ENCODE measurements around the gene PCMTD2. TPM values are rescaled to one million over a fixed set of nuclear protein-coding genes. Genes with fewer than 3 reads are reported as not detected.
"Not testable (repeated sequence)": the region's sequence is repeated elsewhere in the genome, so short reads cannot be mapped to it uniquely, and the experiment has no call there.

PCMTD2 gene
- total and polyA plus RNA-seq, 4 experiments from 2014 or later: 52.5 to 196 (median 149) TPM

- Histone ChIP-seq H3K27ac (ENCODE audit: low read depth, low read length) (no peak overlapping the region), H3K36me3 (ENCODE audit: insufficient read depth, low read length) (no peaks in the 10 kb centered on the region), H3K9me3 (ENCODE audit: control insufficient read depth in 1 of 2, low read length in 2 of 2) (no peaks in the 10 kb centered on the region), H3K4me1 (ENCODE audit: insufficient read depth, low read length) (peaks cover 4% of the 10 kb centered on the region), H3K27me3 (ENCODE audit: insufficient read depth, low read length) (no peaks in the 10 kb centered on the region), H3K4me3 (ENCODE audit: low read length in 2 of 2) (no peak overlapping the region)
- POLR2A ChIA-PET (ENCODE audit: partially characterized antibody): no interaction called here
- Mint-ChIP-seq H3K4me1 (peaks cover 11 to 28% (median 20%) of the 10 kb centered on the region in 4 donors), H3K27me3 (no peaks in the 10 kb centered on the region), H3K36me3 (no peaks in the 10 kb centered on the region), H3K27ac (peak overlapping the region in 2 of 7 donors; percentile 54 to 55), H3K9me3 (no peaks in the 10 kb centered on the region), H3K4me3 (no peak overlapping the region)
- no peak for DNase-seq
- CTCF ChIA-PET (ENCODE audit: partially characterized antibody): no interaction called here
- intact Hi-C loops (cut with micrococcal nuclease): no loop called here
Observed at GRCh38 chr20:64234291-64234791, 21.2 kb upstream of the PCMTD2 start.

- H3K4me3 Mint-ChIP-seq; POLR2A ChIA-PET (ENCODE audit: partially characterized antibody); H3K27ac Mint-ChIP-seq; H3K4me1 ChIP-seq (ENCODE audit: insufficient read depth, low read length); H3K36me3 ChIP-seq (ENCODE audit: insufficient read depth, low read length); H3K9me3 Mint-ChIP-seq; intact Hi-C loops (cut with micrococcal nuclease); H3K36me3 Mint-ChIP-seq; H3K9me3 ChIP-seq (ENCODE audit: control insufficient read depth in 1 of 2, low read length in 2 of 2); H3K4me3 ChIP-seq (ENCODE audit: low read length in 2 of 2); DNase-seq; CTCF ChIA-PET (ENCODE audit: partially characterized antibody); H3K27ac ChIP-seq (ENCODE audit: low read depth, low read length); H3K27me3 ChIP-seq (ENCODE audit: insufficient read depth, low read length); H3K27me3 Mint-ChIP-seq: not testable (repeated sequence)
- H3K4me1 Mint-ChIP-seq: peaks cover 11 to 28% (median 17%) of the 10 kb centered on the region in 4 donors
Observed at GRCh38 chr20:64234921-64235565, 20.5 kb upstream of the PCMTD2 start.

DNA sequence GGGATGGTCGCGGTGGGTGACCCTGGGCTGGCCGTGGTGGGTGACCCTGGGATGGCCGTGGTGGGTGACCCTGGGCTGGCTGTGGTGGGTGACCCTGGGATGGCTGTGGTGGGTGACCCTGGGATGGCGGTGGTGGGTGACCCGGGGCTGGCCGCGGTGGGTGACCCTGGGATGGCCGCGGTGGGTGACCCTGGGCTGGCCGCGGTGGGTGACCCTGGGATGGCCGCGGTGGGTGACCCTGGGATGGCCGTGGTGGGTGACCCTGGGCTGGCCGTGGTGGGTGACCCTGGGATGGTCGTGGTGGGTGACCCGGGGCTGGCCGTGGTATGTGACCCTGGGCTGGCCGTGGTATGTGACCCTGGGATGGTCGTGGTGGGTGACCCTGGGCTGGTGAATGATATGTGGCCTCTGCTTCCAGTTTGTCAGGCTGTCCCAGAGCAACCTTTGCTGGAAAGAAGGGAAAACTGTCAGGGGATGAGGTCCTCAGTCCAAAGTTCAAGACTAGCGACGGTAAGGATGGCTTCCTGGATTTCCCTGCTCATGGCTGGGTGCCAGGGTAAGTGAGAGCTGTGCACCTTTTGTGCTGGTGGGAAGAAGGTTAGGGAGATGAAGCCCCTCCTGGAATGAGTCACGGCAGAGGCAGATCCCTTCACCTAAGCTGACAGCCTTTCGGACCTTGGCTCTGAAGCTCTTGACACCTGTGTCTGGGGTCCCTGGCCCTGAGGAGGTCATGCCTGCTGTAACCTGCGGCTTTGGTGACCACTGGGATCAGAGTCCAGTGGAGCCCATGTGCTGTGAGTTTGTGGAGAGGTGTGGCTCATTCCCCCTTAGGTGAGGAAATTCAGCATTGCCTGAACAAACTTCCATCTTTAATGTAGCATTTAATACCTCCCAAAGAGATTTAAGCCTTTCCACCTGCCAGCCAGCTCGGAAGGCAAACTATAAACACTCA, 19.1 kb upstream of the PCMTD2 start:
- H3K27me3 Mint-ChIP-seq: no peaks in the 10 kb centered on the region
- Histone ChIP-seq H3K4me3 (ENCODE audit: low read length in 2 of 2) (no peak overlapping the region), H3K27me3 (ENCODE audit: insufficient read depth, low read length) (no peaks in the 10 kb centered on the region), H3K36me3 (ENCODE audit: insufficient read depth, low read length) (no peaks in the 10 kb centered on the region), H3K9me3 (ENCODE audit: control insufficient read depth in 1 of 2, low read length in 2 of 2) (no peaks in the 10 kb centered on the region), H3K4me1 (ENCODE audit: insufficient read depth, low read length) (peaks cover 4% of the 10 kb centered on the region), H3K27ac (ENCODE audit: low read depth, low read length) (no peak overlapping the region)
- H3K4me3 Mint-ChIP-seq: no peak overlapping the region
- peaks cover 11 to 24% (median 17%) of the 10 kb centered on the region in 4 donors for H3K4me1 Mint-ChIP-seq
- H3K27ac Mint-ChIP-seq: peak overlapping the region in 1 of 7 donors; percentile 46
- no peaks in the 10 kb centered on the region for H3K36me3 Mint-ChIP-seq
- no peak for DNase-seq
- CTCF ChIA-PET (ENCODE audit: partially characterized antibody): no interaction called here
- intact Hi-C loops (cut with micrococcal nuclease): no loop called here
- POLR2A ChIA-PET (ENCODE audit: partially characterized antibody): no interaction called here
- H3K9me3 Mint-ChIP-seq: no peaks in the 10 kb centered on the region

DNA sequence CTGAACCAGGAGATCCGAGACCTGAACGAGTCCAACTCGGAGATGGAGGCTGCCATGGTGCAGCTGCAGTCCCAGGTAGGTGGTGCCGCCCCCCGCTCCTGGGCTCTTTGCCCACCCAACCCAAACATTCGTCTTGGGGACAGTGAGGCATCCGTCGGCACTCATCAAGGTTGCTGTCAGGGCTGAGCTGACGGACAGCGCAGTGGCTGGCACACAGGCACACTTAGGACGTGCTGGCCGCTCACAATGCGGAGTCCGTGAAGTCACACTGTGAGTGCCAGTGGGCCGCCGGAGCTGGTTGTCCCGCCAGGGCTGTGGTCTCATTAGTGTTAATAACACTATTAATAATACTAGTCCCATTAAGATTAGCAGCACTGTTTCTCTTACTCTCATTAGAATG, 18.2 kb upstream of the PCMTD2 start:
- intact Hi-C loops (cut with micrococcal nuclease): no loop called here
- CTCF ChIA-PET (ENCODE audit: partially characterized antibody): interaction anchor here (1.0 kb wide), 1 partner anchor 9 kb away, joined by 3 read pairs; no protein-coding TSS in a partner anchor
- H3K4me3 Mint-ChIP-seq: no peak overlapping the region

DNA sequence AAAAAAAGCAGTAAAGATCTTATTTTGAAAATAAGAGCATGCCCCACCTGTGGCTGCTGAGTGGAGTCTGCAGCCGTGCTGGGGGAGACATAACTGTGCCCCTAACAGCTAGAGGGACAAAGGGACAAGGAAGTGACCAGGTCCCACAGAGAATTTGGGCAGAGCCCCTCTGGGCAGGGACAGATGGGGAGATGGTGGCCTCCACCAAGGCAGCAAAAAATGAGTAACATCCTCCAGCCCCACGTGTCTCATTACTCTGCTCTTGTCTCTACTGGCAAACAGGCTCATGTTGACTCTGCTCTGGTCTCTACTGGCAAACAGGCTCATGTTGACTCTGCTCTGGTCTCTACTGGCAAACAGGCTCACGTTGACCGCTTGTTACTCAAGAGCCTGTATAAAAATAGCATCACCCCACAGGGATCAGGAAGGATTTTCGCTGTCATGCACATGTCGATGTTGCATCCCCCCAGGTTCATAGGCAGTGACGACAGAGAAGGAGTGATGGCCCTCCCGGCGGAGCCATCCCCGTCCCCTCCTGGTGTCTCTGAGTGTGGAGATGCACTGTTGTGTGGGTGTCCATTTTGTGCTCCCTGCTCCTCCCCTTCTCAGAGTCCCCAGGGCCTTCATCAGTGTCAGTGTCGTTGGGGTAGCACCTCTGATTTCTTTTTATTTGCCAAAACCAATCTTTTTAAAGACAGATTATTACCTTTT, 17.3 kb upstream of the PCMTD2 start:
- Histone ChIP-seq H3K9me3 (ENCODE audit: control insufficient read depth in 1 of 2, low read length in 2 of 2) (no peaks in the 10 kb centered on the region), H3K27me3 (ENCODE audit: insufficient read depth, low read length) (no peaks in the 10 kb centered on the region), H3K27ac (ENCODE audit: low read depth, low read length) (no peak overlapping the region), H3K4me1 (ENCODE audit: insufficient read depth, low read length) (no peaks in the 10 kb centered on the region), H3K36me3 (ENCODE audit: insufficient read depth, low read length) (no peaks in the 10 kb centered on the region), H3K4me3 (ENCODE audit: low read length in 2 of 2) (no peak overlapping the region)
- POLR2A ChIA-PET (ENCODE audit: partially characterized antibody): no interaction called here
- H3K36me3 Mint-ChIP-seq: no peaks in the 10 kb centered on the region
- intact Hi-C loops (cut with micrococcal nuclease): no loop called here
- CTCF ChIA-PET (ENCODE audit: partially characterized antibody): interaction anchor here (1.0 kb wide), 1 partner anchor 10 kb away, joined by 3 read pairs; no protein-coding TSS in a partner anchor
- H3K4me3 Mint-ChIP-seq: no peak overlapping the region
- peak overlapping the region in 2 of 7 donors; percentile 46 to 76 for H3K27ac Mint-ChIP-seq
- H3K27me3 Mint-ChIP-seq: no peaks in the 10 kb centered on the region
- no peak for DNase-seq
- H3K4me1 Mint-ChIP-seq: peaks cover 8 to 18% (median 12%) of the 10 kb centered on the region in 4 donors
- no peaks in the 10 kb centered on the region for H3K9me3 Mint-ChIP-seq

More for the DNA sequence above, 18.2 kb upstream of the PCMTD2 start:
- H3K27me3 ChIP-seq (ENCODE audit: insufficient read depth, low read length): no peaks in the 10 kb centered on the region
- DNase-seq: no peak
- POLR2A ChIA-PET (ENCODE audit: partially characterized antibody): no interaction called here
- H3K36me3 ChIP-seq (ENCODE audit: insufficient read depth, low read length): no peaks in the 10 kb centered on the region
- Mint-ChIP-seq H3K36me3 (no peaks in the 10 kb centered on the region), H3K4me1 (peaks cover 11 to 24% (median 16%) of the 10 kb centered on the region in 4 donors), H3K9me3 (no peaks in the 10 kb centered on the region), H3K27ac (no peak overlapping the region), H3K27me3 (no peaks in the 10 kb centered on the region)
- no peak overlapping the region for H3K27ac ChIP-seq (ENCODE audit: low read depth, low read length)
- H3K4me3 ChIP-seq (ENCODE audit: low read length in 2 of 2): no peak overlapping the region
- no peaks in the 10 kb centered on the region for H3K9me3 ChIP-seq (ENCODE audit: control insufficient read depth in 1 of 2, low read length in 2 of 2)
- peaks cover 4% of the 10 kb centered on the region for H3K4me1 ChIP-seq (ENCODE audit: insufficient read depth, low read length)

GRCh38 chr20:64238851-64239387, 16.6 kb upstream of the PCMTD2 start:
- peaks cover 0 to 2% of the 10 kb centered on the region in 2 donors for H3K27me3 Mint-ChIP-seq
- ChIA-PET POLR2A (ENCODE audit: partially characterized antibody) (no interaction called here), CTCF (ENCODE audit: partially characterized antibody) (no interaction called here)
- no peaks in the 10 kb centered on the region for H3K36me3 ChIP-seq (ENCODE audit: insufficient read depth, low read length)
- H3K4me3 Mint-ChIP-seq: no peak overlapping the region
- DNase-seq: no peak
- H3K27me3 ChIP-seq (ENCODE audit: insufficient read depth, low read length): no peaks in the 10 kb centered on the region
- no peak overlapping the region for H3K4me3 ChIP-seq (ENCODE audit: low read length in 2 of 2)
- H3K9me3 ChIP-seq (ENCODE audit: control insufficient read depth in 1 of 2, low read length in 2 of 2): no peaks in the 10 kb centered on the region
- H3K9me3 Mint-ChIP-seq: no peaks in the 10 kb centered on the region
- no peak overlapping the region for H3K27ac ChIP-seq (ENCODE audit: low read depth, low read length)
- H3K36me3 Mint-ChIP-seq: no peaks in the 10 kb centered on the region
- H3K4me1 ChIP-seq (ENCODE audit: insufficient read depth, low read length): no peaks in the 10 kb centered on the region
- H3K27ac Mint-ChIP-seq: no peak overlapping the region
- intact Hi-C loops (cut with micrococcal nuclease): no loop called here
- H3K4me1 Mint-ChIP-seq: peaks cover 2 to 12% (median 6%) of the 10 kb centered on the region in 4 donors

Data from CD4-positive, alpha-beta memory T cell (primary cell).